OCI-LY3 (cell line): ENCODE data around the gene EMC10.

ENCODE experiments used
- H2AFZ ChIP-seq: fragments of 200-600, 300-600 bp; shearing (Covaris generic); 2 replicates; pipeline ENCODE4 v1.6.0; 2014; ENCODE audit warnings: antibody characterized with exemption, low read depth, low read length
- H3K27ac ChIP-seq: fragments of 200-600, 300-600 bp; sonication (generic); 2 replicates; pipeline ENCODE4 v1.5.1; 2014; ENCODE audit warnings: mild to moderate bottlenecking, low read length, moderate library complexity, mixed read lengths
- H3K27me3 ChIP-seq: fragments of 200-600, 300-600 bp; sonication (generic); 2 replicates; pipeline ENCODE4 v1.6.1; 2014; ENCODE audit warnings: low read depth, low read length, mixed read lengths
- H3K36me3 ChIP-seq: fragments of 200-600, 300-600 bp; sonication (generic); replicated peaks from 2 replicates; pipeline ENCODE3; 2014; ENCODE audit warnings: low read depth, low read length, mixed read lengths
- H3K4me1 ChIP-seq: fragments of 300-600, 200-600 bp; sonication (generic); 2 replicates; pipeline ENCODE4 v1.6.1; 2014; ENCODE audit warnings: low read length, mixed read lengths
- H3K4me2 ChIP-seq: fragments of 200-600, 300-600 bp; sonication (generic); 2 replicates; pipeline ENCODE4 v1.6.1; 2014; ENCODE audit warnings: low read length, mixed read lengths
- H3K4me3 ChIP-seq: fragments of 300-600, 200-600 bp; sonication (generic); 2 replicates; pipeline ENCODE4 v1.5.1; 2014; ENCODE audit warnings: antibody characterized with exemption, mild to moderate bottlenecking, low read length, moderate library complexity
- H3K79me2 ChIP-seq: fragments of 300-600, 200-600 bp; shearing (Covaris generic); 2 replicates; pipeline ENCODE4 v1.6.1; 2014; ENCODE audit warnings: mild to moderate bottlenecking, low read length, mixed read lengths
- H3K9ac ChIP-seq: fragments of 300-600, 200-600 bp; shearing (Covaris generic); 2 replicates; pipeline ENCODE4 v1.6.0; 2014; ENCODE audit warnings: mild to moderate bottlenecking, low read length, moderate library complexity
- H3K9me3 ChIP-seq: fragments of 200-600, 300-600 bp; shearing (Covaris generic); 2 replicates; pipeline ENCODE4 v1.6.1; 2014; ENCODE audit warnings: low read length, mixed read lengths; ENCODE audit not compliant: insufficient read depth
- H4K20me1 ChIP-seq: fragments of 200-600, 300-600 bp; sonication (generic); 2 replicates; pipeline ENCODE4 v1.6.1; 2016; ENCODE audit warnings: low read length, mixed read lengths; ENCODE audit not compliant: insufficient read depth
- EZH2phosphoT487 ChIP-seq: fragments of 200-600 bp; shearing (Covaris generic); IDR thresholded peaks from 2 replicates; pipeline ENCODE4 v1.6.1; 2018; ENCODE audit warnings: antibody characterized with exemption, mixed run types, low read depth
- TF ChIP-seq, protein P1 (sequence below): fragments of 200-600, 300-600 bp; sonication (generic); IDR thresholded peaks from 2 replicates; pipeline ENCODE4 v1.5.1; 2014; ENCODE audit warnings: antibody characterized with exemption, low read length, low read depth

EMC10 gene

DNA sequence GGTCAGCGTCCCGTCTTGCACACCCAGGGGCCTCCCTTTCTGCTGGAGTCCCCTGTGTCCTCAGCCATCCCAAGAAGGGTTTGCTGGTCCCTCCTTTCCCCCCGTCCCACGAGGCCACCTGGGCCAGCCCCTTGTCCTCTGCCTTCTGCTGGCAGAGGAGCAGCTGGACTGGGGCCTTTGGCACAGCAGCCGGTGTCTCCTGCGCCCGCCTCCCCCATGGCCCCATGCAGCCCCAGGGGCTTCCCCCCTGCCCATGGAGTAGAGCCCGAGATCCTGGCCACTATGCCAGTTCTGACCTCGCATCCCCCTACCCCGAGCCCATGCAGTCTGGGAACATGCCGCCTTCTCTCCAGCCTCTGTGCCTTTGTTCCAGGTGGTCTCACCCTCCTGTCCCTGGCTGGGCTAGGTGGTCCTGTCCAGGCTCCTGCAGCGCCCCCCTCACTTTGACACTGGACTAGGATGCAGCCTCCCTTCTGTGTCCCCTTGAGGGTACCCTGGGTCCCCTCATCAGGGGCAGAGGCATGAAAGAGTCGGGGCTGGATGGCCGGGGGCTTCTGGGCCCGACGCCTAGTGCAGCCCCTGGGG, 6.1 kb downstream of the EMC10 start:
- Histone ChIP-seq H3K9ac (no peak overlapping the region), H3K9me3 (no peaks in the 10 kb centered on the region), H3K79me2 (peaks cover 28% of the 10 kb centered on the region), H3K27ac (no peak overlapping the region), H2AFZ (no peak overlapping the region), H3K4me1 (peaks cover 12% of the 10 kb centered on the region), H3K27me3 (peaks cover 4% of the 10 kb centered on the region; the same call in 1 of the 2 replicates), H3K4me3 (no peak overlapping the region), H3K4me2 (no peak overlapping the region), H3K36me3 (peaks cover 58% of the 10 kb centered on the region), H4K20me1 (peaks cover 14% of the 10 kb centered on the region)
- TF ChIP-seq, protein P1, sequence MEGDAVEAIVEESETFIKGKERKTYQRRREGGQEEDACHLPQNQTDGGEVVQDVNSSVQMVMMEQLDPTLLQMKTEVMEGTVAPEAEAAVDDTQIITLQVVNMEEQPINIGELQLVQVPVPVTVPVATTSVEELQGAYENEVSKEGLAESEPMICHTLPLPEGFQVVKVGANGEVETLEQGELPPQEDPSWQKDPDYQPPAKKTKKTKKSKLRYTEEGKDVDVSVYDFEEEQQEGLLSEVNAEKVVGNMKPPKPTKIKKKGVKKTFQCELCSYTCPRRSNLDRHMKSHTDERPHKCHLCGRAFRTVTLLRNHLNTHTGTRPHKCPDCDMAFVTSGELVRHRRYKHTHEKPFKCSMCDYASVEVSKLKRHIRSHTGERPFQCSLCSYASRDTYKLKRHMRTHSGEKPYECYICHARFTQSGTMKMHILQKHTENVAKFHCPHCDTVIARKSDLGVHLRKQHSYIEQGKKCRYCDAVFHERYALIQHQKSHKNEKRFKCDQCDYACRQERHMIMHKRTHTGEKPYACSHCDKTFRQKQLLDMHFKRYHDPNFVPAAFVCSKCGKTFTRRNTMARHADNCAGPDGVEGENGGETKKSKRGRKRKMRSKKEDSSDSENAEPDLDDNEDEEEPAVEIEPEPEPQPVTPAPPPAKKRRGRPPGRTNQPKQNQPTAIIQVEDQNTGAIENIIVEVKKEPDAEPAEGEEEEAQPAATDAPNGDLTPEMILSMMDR = no peak
- TF ChIP-seq EZH2phosphoT487 = no peak

- Histone ChIP-seq H3K27me3 (peaks cover 7% of the 10 kb centered on the region; the same call in 1 of the 2 replicates), H3K9ac (no peak overlapping the region), H2AFZ (no peak overlapping the region), H3K9me3 (no peaks in the 10 kb centered on the region), H3K4me1 (peaks cover 7% of the 10 kb centered on the region), H3K79me2 (peaks cover 22% of the 10 kb centered on the region), H4K20me1 (peaks cover 10% of the 10 kb centered on the region), H3K36me3 (peaks cover 56% of the 10 kb centered on the region), H3K4me2 (no peak overlapping the region), H3K4me3 (no peak overlapping the region), H3K27ac (no peak overlapping the region)
- TF ChIP-seq, protein P1 = no peak
- no peak for TF ChIP-seq EZH2phosphoT487
Observed at GRCh38 chr19:50482916-50483315, 6.6 kb downstream of the EMC10 start.

DNA sequence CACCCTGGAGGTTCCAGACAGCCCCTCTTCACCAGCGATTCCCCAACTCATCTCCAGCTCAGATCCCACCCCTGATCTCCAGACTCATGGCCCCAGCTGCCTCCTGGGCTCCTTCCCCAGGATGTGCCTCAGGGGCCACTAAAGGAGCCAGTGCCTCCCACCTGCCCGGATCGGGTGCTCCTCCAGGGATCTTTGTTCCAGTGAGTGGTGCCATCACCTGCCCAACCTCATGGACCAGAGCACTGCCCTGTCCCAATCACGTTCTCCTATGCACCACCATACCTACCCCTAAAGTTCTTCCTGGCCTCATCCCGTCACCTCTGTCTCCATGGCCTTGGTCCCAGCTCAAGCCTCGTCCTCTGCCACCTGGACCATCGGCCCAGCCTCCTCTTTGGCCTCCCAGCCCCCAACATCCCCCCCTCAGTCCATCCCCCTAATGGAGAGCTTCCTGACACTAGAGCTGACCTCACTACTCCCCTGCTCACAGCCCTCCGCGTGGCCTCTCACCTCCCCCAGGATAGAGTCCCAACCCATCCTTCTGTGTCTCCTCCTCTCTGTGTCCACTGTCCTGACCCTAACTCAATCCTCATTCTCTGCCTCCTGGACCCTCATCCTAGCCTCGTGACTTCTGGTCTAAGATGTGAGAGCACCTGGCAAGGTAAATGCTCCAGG, 9.1 kb downstream of the EMC10 start:
- H3K9ac ChIP-seq = no peak overlapping the region
- no peaks in the 10 kb centered on the region for H3K4me1 ChIP-seq
- TF ChIP-seq, protein P1 = no peak
- no peak for TF ChIP-seq EZH2phosphoT487
- peaks cover 36% of the 10 kb centered on the region for H3K36me3 ChIP-seq
- H4K20me1 ChIP-seq = 0 out of 2 replicates have a peak, but pooled peaks cover 3% of the 10 kb centered on the region
- no peaks in the 10 kb centered on the region for H3K9me3 ChIP-seq
- no peak overlapping the region for H3K4me3 ChIP-seq
- no peak overlapping the region for H2AFZ ChIP-seq
- H3K4me2 ChIP-seq = no peak overlapping the region
- no peaks in the 10 kb centered on the region for H3K79me2 ChIP-seq
- peaks cover 7% of the 10 kb centered on the region; the same call in 1 of the 2 replicates for H3K27me3 ChIP-seq
- no peak overlapping the region for H3K27ac ChIP-seq

DNA sequence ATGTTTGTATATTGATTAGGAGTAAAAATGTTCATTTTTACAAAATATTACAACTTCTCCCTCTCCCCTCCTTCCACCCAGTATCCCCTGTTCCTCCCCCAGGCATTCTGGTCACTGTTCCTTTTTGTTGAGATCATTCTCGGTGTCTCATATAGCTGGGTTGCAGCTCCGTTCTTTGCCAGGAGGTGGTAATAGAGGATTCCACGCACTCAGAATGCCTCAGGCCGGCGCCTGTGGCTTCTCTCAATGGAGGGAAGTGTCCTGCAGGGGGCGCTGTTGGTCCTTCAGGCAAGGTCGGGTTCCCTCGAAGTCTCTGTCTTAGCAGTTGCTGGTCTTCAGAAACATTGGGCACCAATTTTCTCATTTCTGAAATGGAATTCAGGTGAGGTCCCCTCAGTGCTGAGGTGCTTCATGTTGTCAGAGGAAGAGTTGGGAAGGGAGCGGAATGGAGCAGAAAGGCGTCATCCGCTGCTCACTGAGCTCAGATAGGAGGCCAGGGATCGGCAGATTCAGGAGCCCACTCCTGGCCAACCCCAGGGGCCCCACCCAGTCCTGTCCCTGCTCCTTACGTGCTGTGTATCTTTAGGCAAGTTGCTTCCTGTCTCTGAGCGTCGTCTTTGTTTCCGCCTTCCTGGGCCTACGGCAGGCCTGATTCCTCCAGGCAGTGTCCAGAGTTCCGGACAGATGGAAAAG, 10.7 kb downstream of the EMC10 start:
- Histone ChIP-seq H3K4me3 (no peak overlapping the region), H4K20me1 (0 out of 2 replicates have a peak, but pooled peaks cover 3% of the 10 kb centered on the region), H3K27ac (no peak overlapping the region), H3K36me3 (peaks cover 35% of the 10 kb centered on the region), H3K9ac (no peak overlapping the region), H3K9me3 (no peaks in the 10 kb centered on the region), H3K27me3 (peaks cover 7% of the 10 kb centered on the region; the same call in 1 of the 2 replicates), H2AFZ (no peak overlapping the region), H3K4me1 (no peaks in the 10 kb centered on the region), H3K79me2 (no peaks in the 10 kb centered on the region), H3K4me2 (no peak overlapping the region)
- no peak for TF ChIP-seq EZH2phosphoT487
- TF ChIP-seq, protein P1 = peak; percentile 84
